H1 (cell line): ENCODE data around the gene KRTAP10-5.

Source experiments
- EZH2 ChIP-seq: fragments of 200-600 bp; sonication (generic); IDR thresholded peaks from 2 replicates; pipeline ENCODE4 v1.7.1; 2012; ENCODE audit warnings: low read depth, mild to moderate bottlenecking, moderate library complexity, low read length, inconsistent platforms; ENCODE audit not compliant: severe bottlenecking
- JUND ChIP-seq: IDR thresholded peaks from 2 replicates; pipeline ENCODE4 v1.6.1; 2011; ENCODE audit warnings: mild to moderate bottlenecking, improper control_type of control experiment, low read length
- USF2 ChIP-seq: IDR thresholded peaks from 2 replicates; pipeline ENCODE4 v1.6.1; 2011; ENCODE audit warnings: low read length, improper control_type of control experiment
- TF ChIP-seq, protein P1 (sequence below), 3 experiments: IDR thresholded peaks; 1 replicate in 2 of 3; 2 replicates in 1 of 3; pipeline versions ENCODE4 v1.5.1 to v1.6.1; 2011; ENCODE audit warnings: low read length in 3 of 3, mild to moderate bottlenecking in 3 of 3, inconsistent platforms in 2 of 3, low read depth in 1 of 3, moderate library complexity in 1 of 3; ENCODE audit not compliant: insufficient read depth in 1 of 3; ENCODE audit errors: control extremely low read depth in 1 of 3

GRCh38 chr21:44530903-44531605, 49.4 kb downstream of the KRTAP10-5 start:
- no peak for TF ChIP-seq EZH2
- no peak for TF ChIP-seq USF2
- TF ChIP-seq, protein P1, sequence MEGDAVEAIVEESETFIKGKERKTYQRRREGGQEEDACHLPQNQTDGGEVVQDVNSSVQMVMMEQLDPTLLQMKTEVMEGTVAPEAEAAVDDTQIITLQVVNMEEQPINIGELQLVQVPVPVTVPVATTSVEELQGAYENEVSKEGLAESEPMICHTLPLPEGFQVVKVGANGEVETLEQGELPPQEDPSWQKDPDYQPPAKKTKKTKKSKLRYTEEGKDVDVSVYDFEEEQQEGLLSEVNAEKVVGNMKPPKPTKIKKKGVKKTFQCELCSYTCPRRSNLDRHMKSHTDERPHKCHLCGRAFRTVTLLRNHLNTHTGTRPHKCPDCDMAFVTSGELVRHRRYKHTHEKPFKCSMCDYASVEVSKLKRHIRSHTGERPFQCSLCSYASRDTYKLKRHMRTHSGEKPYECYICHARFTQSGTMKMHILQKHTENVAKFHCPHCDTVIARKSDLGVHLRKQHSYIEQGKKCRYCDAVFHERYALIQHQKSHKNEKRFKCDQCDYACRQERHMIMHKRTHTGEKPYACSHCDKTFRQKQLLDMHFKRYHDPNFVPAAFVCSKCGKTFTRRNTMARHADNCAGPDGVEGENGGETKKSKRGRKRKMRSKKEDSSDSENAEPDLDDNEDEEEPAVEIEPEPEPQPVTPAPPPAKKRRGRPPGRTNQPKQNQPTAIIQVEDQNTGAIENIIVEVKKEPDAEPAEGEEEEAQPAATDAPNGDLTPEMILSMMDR (IDR thresholded peaks at IDR 0.05; ENCODE audit: control extremely low read depth in 1 of 3, insufficient read depth in 1 of 3, low read depth in 1 of 3, low read length in 3 of 3) = no peak
- no peak for TF ChIP-seq JUND
